NT2/D1 (cell line): ENCODE data around the gene RAB17.

Experiments used
- DNase-seq: peaks from one replicate; pipeline ENCODE4 v3.0.0-alpha.2; 2011; ENCODE audit warnings: low read depth, low spot score
- H3K27me3 ChIP-seq: 2 replicates; pipeline ENCODE4 v1.6.0; 2011; ENCODE audit warnings: mild to moderate bottlenecking; ENCODE audit not compliant: insufficient read length, insufficient read depth
- H3K36me3 ChIP-seq: 2 replicates; pipeline ENCODE4 v1.6.1; 2011; ENCODE audit warnings: mild to moderate bottlenecking, low read length, mixed read lengths; ENCODE audit not compliant: insufficient read depth, insufficient read length
- H3K4me1 ChIP-seq: 2 replicates; pipeline ENCODE4 v1.5.1; 2011; ENCODE audit not compliant: insufficient read depth, insufficient read length
- H3K4me3 ChIP-seq: 2 replicates; pipeline ENCODE4 v1.5.1; 2011; ENCODE audit warnings: low read depth; ENCODE audit not compliant: insufficient read length
- H3K9ac ChIP-seq: 2 replicates; pipeline ENCODE4 v1.6.0; 2011; ENCODE audit warnings: low read depth; ENCODE audit not compliant: insufficient read length
- H3K9me3 ChIP-seq: 2 replicates; pipeline ENCODE4 v1.5.1; 2011; ENCODE audit warnings: mild to moderate bottlenecking, low read length; ENCODE audit not compliant: insufficient read depth
- SUZ12 ChIP-seq: IDR thresholded peaks from 2 replicates; pipeline ENCODE4 v1.6.1; 2011; ENCODE audit not compliant: insufficient read length, insufficient read depth; ENCODE audit errors: extremely low read depth
- YY1 ChIP-seq: IDR thresholded peaks from 2 replicates; pipeline ENCODE4 v1.6.1; 2011; ENCODE audit not compliant: insufficient read length, insufficient read depth
- ZNF274 ChIP-seq: IDR thresholded peaks from 2 replicates; pipeline ENCODE4 v1.6.1; 2011; ENCODE audit warnings: mild to moderate bottlenecking, low read depth, low read length

The RAB17 gene

GRCh38 chr2:237540223-237540775 lies 50.2 kb downstream of the RAB17 start:
- Histone ChIP-seq H3K4me1 (peaks cover 4% of the 10 kb centered on the region), H3K9ac (no peak overlapping the region), H3K9me3 (no peaks in the 10 kb centered on the region), H3K36me3 (no peaks in the 10 kb centered on the region), H3K4me3 (no peak overlapping the region), H3K27me3 (no peaks in the 10 kb centered on the region)
- TF ChIP-seq YY1: no peak
- no peak for DNase-seq

- Histone ChIP-seq H3K9ac (no peak overlapping the region), H3K27me3 (peaks cover under 1% of the 10 kb centered on the region), H3K4me1 (peaks cover 4% of the 10 kb centered on the region), H3K4me3 (no peak overlapping the region), H3K36me3 (no peaks in the 10 kb centered on the region), H3K9me3 (no peaks in the 10 kb centered on the region)
- TF ChIP-seq YY1 (no peak), ZNF274 (no peak), SUZ12 (no peak)
- DNase-seq: no peak
Observed at GRCh38 chr2:237539681-237540080, 50.9 kb downstream of the RAB17 start.

- TF ChIP-seq SUZ12 (no peak), YY1 (no peak), ZNF274 (no peak)
- DNase-seq: no peak
- Histone ChIP-seq H3K9ac (no peak overlapping the region), H3K9me3 (no peaks in the 10 kb centered on the region), H3K4me3 (no peak overlapping the region), H3K36me3 (no peaks in the 10 kb centered on the region), H3K4me1 (peaks cover 4% of the 10 kb centered on the region), H3K27me3 (peaks cover 4% of the 10 kb centered on the region)
Observed at GRCh38 chr2:237538901-237539300, 51.6 kb downstream of the RAB17 start.

GRCh38 chr2:237538001-237538720 lies 52.4 kb downstream of the RAB17 start:
- no peak overlapping the region for H3K4me3 ChIP-seq
- no peaks in the 10 kb centered on the region for H3K36me3 ChIP-seq
- H3K27me3 ChIP-seq: peaks cover 4% of the 10 kb centered on the region
- TF ChIP-seq YY1 (no peak), ZNF274 (no peak), SUZ12 (no peak)
- H3K9ac ChIP-seq: no peak overlapping the region
- H3K9me3 ChIP-seq: no peaks in the 10 kb centered on the region
- H3K4me1 ChIP-seq: peaks cover 4% of the 10 kb centered on the region
- DNase-seq: no peak

- peaks cover 4% of the 10 kb centered on the region for H3K27me3 ChIP-seq
- H3K4me1 ChIP-seq: peaks cover 4% of the 10 kb centered on the region
- DNase-seq: no peak
- no peak overlapping the region for H3K4me3 ChIP-seq
- H3K9ac ChIP-seq: no peak overlapping the region
- TF ChIP-seq SUZ12 (no peak), ZNF274 (no peak), YY1 (no peak)
- H3K36me3 ChIP-seq: no peaks in the 10 kb centered on the region
- no peaks in the 10 kb centered on the region for H3K9me3 ChIP-seq
Observed at GRCh38 chr2:237536617-237537016, 53.9 kb downstream of the RAB17 start.

GRCh38 chr2:237536083-237536415 lies 54.5 kb downstream of the RAB17 start:
- no peak for TF ChIP-seq ZNF274

GRCh38 chr2:237535385-237536082 lies 55.0 kb downstream of the RAB17 start:
- no peaks in the 10 kb centered on the region for H3K36me3 ChIP-seq
- peaks cover 4% of the 10 kb centered on the region for H3K27me3 ChIP-seq
- no peak overlapping the region for H3K4me3 ChIP-seq
- H3K4me1 ChIP-seq: peaks cover 5% of the 10 kb centered on the region
- no peaks in the 10 kb centered on the region for H3K9me3 ChIP-seq
- TF ChIP-seq SUZ12: no peak
- no peak for TF ChIP-seq YY1
- TF ChIP-seq ZNF274: no peak
- DNase-seq: no peak
- no peak overlapping the region for H3K9ac ChIP-seq

More at GRCh38 chr2:237536083-237536415, 54.5 kb downstream of the RAB17 start:
- H3K27me3 ChIP-seq: peaks cover 4% of the 10 kb centered on the region
- no peak overlapping the region for H3K4me3 ChIP-seq
- no peak for DNase-seq
- peaks cover 4% of the 10 kb centered on the region for H3K4me1 ChIP-seq
- H3K9ac ChIP-seq: no peak overlapping the region
- H3K36me3 ChIP-seq: no peaks in the 10 kb centered on the region
- no peaks in the 10 kb centered on the region for H3K9me3 ChIP-seq
